ENCODE data around the gene CYP4A22.
"Not testable (repeated sequence)": the region's sequence is repeated elsewhere in the genome, so short reads cannot be mapped to it uniquely, and the experiment has no call there.

CYP4A22 gene

DNA sequence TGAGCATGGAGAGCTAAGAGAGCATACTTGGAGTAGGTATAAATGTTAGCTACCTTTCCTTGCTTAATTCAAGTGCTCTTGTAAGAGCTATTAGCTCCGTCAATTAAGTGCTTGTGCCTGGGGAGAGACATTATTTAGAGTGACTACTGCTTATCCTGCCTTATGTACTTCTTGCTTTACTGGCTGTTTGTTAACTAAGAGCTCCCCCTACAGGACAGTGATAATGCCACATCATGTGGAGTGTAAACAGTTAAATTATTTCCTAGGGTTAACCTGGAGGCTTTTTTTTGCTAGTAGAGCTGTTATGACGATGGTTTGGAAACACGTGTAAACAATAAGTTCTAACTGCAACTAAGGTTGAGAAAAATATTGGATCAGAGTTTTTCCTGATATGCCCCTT lies 45.8 kb upstream of the CYP4A22 start:
- CTCF ChIA-PET, result interaction anchor here (0.6 kb wide), 2 partner anchors 25 to 29 kb away, joined by 3 read pairs; no protein-coding TSS in a partner anchor
- H3K4me1 ChIP-seq (ENCODE audit: control insufficient read depth, insufficient read depth, low read length); H3K4me3 ChIP-seq (ENCODE audit: low read depth, low read length); H3K27ac ChIP-seq (ENCODE audit: extremely low read depth, low read depth, low read length); H3K36me3 ChIP-seq (ENCODE audit: control insufficient read depth in 2 of 2, insufficient read depth in 1 of 2, low read length in 2 of 2); H3K9me3 ChIP-seq (ENCODE audit: control insufficient read depth, insufficient read depth, low read depth, low read length); POLR2A ChIA-PET: not testable (repeated sequence)
- peak; percentile 55 for TF ChIP-seq ZNF654 (tag by site-specific recombination; IDR thresholded peaks at IDR 0.05; ENCODE audit: low read depth)

DNA sequence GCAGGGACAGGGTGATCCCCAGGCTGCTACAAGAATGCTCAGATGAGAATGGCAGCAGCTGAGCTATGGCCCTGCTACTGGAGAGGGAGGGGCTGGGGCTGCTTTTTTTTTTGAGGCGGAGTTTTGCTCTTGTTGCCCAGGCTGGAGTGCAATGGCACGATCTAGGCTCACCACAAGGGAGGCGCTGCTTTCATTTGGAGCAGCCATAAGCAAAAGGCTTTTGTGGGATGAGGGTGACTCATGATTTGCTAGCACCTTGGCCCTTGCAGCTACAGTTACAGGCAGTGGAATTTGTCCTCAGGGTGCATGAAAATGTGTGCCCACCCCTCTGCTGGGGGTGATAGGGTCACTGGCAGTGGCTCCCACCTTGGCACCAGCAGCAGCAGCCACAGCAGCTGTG lies 32.4 kb upstream of the CYP4A22 start:
- POLR2A ChIA-PET, result interaction anchor here (0.6 kb wide), 1 partner anchor 59 kb away, joined by 9 read pairs; no protein-coding TSS in a partner anchor
- Histone ChIP-seq H3K27ac (ENCODE audit: extremely low read depth, low read depth, low read length) (no peak overlapping the region), H3K36me3 (ENCODE audit: control insufficient read depth in 2 of 2, insufficient read depth in 1 of 2, low read length in 2 of 2) (no peaks in the 10 kb centered on the region), H3K4me1 (ENCODE audit: control insufficient read depth, insufficient read depth, low read length) (no peaks in the 10 kb centered on the region), H3K4me3 (ENCODE audit: low read depth, low read length) (no peak overlapping the region), H3K9me3 (ENCODE audit: control insufficient read depth, insufficient read depth, low read depth, low read length) (no peaks in the 10 kb centered on the region)
- CTCF ChIA-PET, result no interaction called here
- TF ChIP-seq ZNF768 (tag by site-specific recombination; IDR thresholded peaks at IDR 0.05) (no peak), ZNF433 (tag by site-specific recombination; IDR thresholded peaks at IDR 0.05; ENCODE audit: low read depth) (no peak), ZFP41 (tag by site-specific recombination; IDR thresholded peaks at IDR 0.05; ENCODE audit: borderline replicate concordance) (no peak), ZNF324 (tag by site-specific recombination; IDR thresholded peaks at IDR 0.05) (no peak), GLI4 (tag by site-specific recombination; IDR thresholded peaks at IDR 0.05) (no peak), ZNF416 (tag by site-specific recombination; IDR thresholded peaks at IDR 0.05) (no peak), ZNF501 (tag by site-specific recombination; IDR thresholded peaks at IDR 0.05) (no peak), ZNF214 (tag by site-specific recombination; IDR thresholded peaks at IDR 0.05; ENCODE audit: borderline replicate concordance) (no peak), ZNF561 (tag by site-specific recombination; IDR thresholded peaks at IDR 0.05; ENCODE audit: borderline replicate concordance) (no peak), ZNF544 (tag by site-specific recombination; IDR thresholded peaks at IDR 0.05) (no peak), FEZF1 (tag by site-specific recombination; IDR thresholded peaks at IDR 0.05) (no peak), ZNF791 (tag by site-specific recombination; IDR thresholded peaks at IDR 0.05) (no peak), ZFP3 (tag by site-specific recombination; IDR thresholded peaks at IDR 0.05; ENCODE audit: low read depth) (no peak), ZNF23 (tag by site-specific recombination; IDR thresholded peaks at IDR 0.05; ENCODE audit: borderline replicate concordance) (no peak), ZNF274 (IDR thresholded peaks at IDR 0.05; ENCODE audit: low read length) (no peak), ZNF274 (tag by site-specific recombination; IDR thresholded peaks at IDR 0.05; ENCODE audit: borderline replicate concordance) (no peak), TCF7L2 (IDR thresholded peaks at IDR 0.05; ENCODE audit: borderline replicate concordance, low read depth, low read length) (no peak)
- TF ChIP-seq, protein P1, sequence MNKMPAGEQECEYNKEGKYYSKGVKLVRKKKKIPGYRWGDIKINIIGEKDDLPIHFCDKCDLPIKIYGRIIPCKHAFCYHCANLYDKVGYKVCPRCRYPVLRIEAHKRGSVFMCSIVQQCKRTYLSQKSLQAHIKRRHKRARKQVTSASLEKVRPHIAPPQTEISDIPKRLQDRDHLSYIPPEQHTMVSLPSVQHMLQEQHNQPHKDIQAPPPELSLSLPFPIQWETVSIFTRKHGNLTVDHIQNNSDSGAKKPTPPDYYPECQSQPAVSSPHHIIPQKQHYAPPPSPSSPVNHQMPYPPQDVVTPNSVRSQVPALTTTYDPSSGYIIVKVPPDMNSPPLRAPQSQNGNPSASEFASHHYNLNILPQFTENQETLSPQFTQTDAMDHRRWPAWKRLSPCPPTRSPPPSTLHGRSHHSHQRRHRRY (tag by site-specific recombination; IDR thresholded peaks at IDR 0.05), result no peak
- TF ChIP-seq, protein P2, sequence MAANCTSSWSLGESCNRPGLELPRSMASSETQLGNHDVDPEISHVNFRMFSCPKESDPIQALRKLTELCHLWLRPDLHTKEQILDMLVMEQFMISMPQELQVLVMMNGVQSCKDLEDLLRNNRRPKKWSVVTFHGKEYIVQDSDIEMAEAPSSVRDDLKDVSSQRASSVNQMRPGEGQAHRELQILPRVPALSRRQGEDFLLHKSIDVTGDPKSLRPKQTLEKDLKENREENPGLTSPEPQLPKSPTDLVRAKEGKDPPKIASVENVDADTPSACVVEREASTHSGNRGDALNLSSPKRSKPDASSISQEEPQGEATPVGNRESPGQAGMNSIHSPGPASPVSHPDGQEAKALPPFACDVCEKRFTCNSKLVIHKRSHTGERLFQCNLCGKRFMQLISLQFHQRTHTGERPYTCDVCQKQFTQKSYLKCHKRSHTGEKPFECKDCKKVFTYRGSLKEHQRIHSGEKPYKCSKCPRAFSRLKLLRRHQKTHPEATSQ (tag by site-specific recombination; IDR thresholded peaks at IDR 0.05), result no peak
- TF ChIP-seq, protein P3, sequence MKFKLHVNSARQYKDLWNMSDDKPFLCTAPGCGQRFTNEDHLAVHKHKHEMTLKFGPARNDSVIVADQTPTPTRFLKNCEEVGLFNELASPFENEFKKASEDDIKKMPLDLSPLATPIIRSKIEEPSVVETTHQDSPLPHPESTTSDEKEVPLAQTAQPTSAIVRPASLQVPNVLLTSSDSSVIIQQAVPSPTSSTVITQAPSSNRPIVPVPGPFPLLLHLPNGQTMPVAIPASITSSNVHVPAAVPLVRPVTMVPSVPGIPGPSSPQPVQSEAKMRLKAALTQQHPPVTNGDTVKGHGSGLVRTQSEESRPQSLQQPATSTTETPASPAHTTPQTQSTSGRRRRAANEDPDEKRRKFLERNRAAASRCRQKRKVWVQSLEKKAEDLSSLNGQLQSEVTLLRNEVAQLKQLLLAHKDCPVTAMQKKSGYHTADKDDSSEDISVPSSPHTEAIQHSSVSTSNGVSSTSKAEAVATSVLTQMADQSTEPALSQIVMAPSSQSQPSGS (tag by site-specific recombination; IDR thresholded peaks at IDR 0.05; ENCODE audit: low read depth), result no peak
- TF ChIP-seq, protein P4, sequence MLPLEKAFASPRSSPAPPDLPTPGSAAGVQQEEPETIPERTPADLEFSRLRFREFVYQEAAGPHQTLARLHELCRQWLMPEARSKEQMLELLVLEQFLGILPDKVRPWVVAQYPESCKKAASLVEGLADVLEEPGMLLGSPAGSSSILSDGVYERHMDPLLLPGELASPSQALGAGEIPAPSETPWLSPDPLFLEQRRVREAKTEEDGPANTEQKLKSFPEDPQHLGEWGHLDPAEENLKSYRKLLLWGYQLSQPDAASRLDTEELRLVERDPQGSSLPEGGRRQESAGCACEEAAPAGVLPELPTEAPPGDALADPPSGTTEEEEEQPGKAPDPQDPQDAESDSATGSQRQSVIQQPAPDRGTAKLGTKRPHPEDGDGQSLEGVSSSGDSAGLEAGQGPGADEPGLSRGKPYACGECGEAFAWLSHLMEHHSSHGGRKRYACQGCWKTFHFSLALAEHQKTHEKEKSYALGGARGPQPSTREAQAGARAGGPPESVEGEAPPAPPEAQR (tag by site-specific recombination; IDR thresholded peaks at IDR 0.05), result no peak
